ENCODE measurements around the gene TRNP1.

DNA sequence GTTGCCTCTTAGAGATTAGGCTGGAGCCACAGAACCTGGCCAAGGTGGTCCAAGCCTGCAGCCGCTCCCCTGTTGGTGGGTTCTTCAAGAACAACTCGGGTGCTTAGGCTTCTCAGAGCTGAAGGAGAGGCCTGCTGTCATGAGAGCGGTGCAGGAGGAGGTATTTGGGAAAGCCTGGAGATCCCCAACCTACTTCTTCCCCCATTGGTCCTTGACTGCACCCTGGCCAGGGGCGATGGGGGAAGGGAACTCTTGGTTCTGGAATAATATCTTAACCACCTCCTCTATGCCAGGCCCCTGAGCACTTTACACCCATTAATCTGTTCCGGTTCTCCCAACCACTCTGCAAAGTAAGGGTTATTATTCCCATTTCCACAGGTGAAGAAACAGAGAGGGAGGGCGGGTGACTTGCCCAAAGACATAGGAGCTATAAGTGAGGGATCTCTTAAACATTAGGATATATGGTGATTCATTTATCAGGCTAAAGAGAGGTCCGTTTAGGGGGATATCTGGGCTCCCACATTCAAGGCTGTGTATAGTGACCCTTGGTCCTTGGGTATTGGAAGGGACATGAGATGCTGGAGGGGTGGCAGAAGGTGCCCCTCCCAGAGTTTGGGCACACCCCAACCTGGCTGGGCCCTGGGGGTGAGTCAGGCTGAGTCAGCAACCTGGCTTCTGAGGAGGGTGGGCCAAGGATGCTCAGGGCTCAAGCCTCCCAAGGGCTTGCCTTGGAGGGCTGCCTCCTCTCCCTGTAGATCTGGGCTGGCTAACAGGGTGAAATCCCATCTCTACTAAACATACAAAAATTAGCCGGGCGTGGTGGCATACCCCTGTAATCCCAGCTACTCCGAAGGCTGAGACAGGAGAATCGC, 5.2 kb downstream of the TRNP1 start:
- TF ChIP-seq, protein P1, sequence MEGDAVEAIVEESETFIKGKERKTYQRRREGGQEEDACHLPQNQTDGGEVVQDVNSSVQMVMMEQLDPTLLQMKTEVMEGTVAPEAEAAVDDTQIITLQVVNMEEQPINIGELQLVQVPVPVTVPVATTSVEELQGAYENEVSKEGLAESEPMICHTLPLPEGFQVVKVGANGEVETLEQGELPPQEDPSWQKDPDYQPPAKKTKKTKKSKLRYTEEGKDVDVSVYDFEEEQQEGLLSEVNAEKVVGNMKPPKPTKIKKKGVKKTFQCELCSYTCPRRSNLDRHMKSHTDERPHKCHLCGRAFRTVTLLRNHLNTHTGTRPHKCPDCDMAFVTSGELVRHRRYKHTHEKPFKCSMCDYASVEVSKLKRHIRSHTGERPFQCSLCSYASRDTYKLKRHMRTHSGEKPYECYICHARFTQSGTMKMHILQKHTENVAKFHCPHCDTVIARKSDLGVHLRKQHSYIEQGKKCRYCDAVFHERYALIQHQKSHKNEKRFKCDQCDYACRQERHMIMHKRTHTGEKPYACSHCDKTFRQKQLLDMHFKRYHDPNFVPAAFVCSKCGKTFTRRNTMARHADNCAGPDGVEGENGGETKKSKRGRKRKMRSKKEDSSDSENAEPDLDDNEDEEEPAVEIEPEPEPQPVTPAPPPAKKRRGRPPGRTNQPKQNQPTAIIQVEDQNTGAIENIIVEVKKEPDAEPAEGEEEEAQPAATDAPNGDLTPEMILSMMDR (optimal IDR thresholded peaks at IDR 0.05 in 1 of 3, IDR thresholded peaks at IDR 0.05 in 1 of 3, conservative IDR thresholded peaks at IDR 0.05 in 1 of 3; ENCODE audit: extremely low read depth in 1 of 3, insufficient read depth in 2 of 3, low read length in 3 of 3), result no peak
- TF ChIP-seq EZH2 (IDR thresholded peaks at IDR 0.05; ENCODE audit: low read length), result no peak

All from keratinocyte (primary cell).